ENCODE measurements around the gene MAPKAP1.

MAPKAP1 gene

GRCh38 chr9:125407432-125407973, 299.5 kb downstream of the MAPKAP1 start:
- peak overlapping the region; percentile 39; the same call in 1 of the 2 replicates for H3K9ac ChIP-seq (ENCODE audit: low read length)
- H4K20me1 ChIP-seq (ENCODE audit: low read depth, low read length) = no peaks in the 10 kb centered on the region
- no peaks in the 10 kb centered on the region for H3K36me3 ChIP-seq (ENCODE audit: low read length)
- no peaks in the 10 kb centered on the region for H3K79me2 ChIP-seq (ENCODE audit: insufficient read depth, low read length)
- H3K27me3 ChIP-seq (ENCODE audit: low read length) = no peaks in the 10 kb centered on the region
- H3F3A ChIP-seq (ENCODE audit: insufficient read depth) = no peaks in the 10 kb centered on the region
- H3K9me2 ChIP-seq (replicated peaks; ENCODE audit: insufficient read depth, low read length) = no peaks in the 10 kb centered on the region
- no peaks in the 10 kb centered on the region for H3K9me3 ChIP-seq (ENCODE audit: insufficient read depth, low read length)
- no peak overlapping the region for H3K27ac ChIP-seq (ENCODE audit: low read depth, low read length)
- no peak for TF ChIP-seq EZH2phosphoT487 (conservative IDR thresholded peaks at IDR 0.05; ENCODE audit: low read length)
- no peak for TF ChIP-seq CTCF (IDR thresholded peaks at IDR 0.05; ENCODE audit: insufficient read depth, low read length, poor library complexity, severe bottlenecking)
- H2AFZ ChIP-seq (ENCODE audit: low read depth, low read length, severe bottlenecking) = peak overlapping the region; percentile 80
- H3K4me2 ChIP-seq (ENCODE audit: low read depth, low read length, poor library complexity, severe bottlenecking) = peak overlapping the region; percentile 61
- peak overlapping the region; percentile 56 for H3K4me3 ChIP-seq (ENCODE audit: insufficient read depth, low read length, poor library complexity, severe bottlenecking)

GRCh38 chr9:125406810-125407087, 300.3 kb downstream of the MAPKAP1 start:
- Histone ChIP-seq H3K27me3 (ENCODE audit: low read length) (no peaks in the 10 kb centered on the region), H3K36me3 (ENCODE audit: low read length) (no peaks in the 10 kb centered on the region), H3K9me2 (replicated peaks; ENCODE audit: insufficient read depth, low read length) (no peaks in the 10 kb centered on the region), H3F3A (ENCODE audit: insufficient read depth) (no peaks in the 10 kb centered on the region), H4K20me1 (ENCODE audit: low read depth, low read length) (no peaks in the 10 kb centered on the region), H3K4me3 (ENCODE audit: insufficient read depth, low read length, poor library complexity, severe bottlenecking) (no peak overlapping the region), H3K9ac (ENCODE audit: low read length) (no peak overlapping the region), H3K4me2 (ENCODE audit: low read depth, low read length, poor library complexity, severe bottlenecking) (no peak overlapping the region), H3K9me3 (ENCODE audit: insufficient read depth, low read length) (no peaks in the 10 kb centered on the region), H3K27ac (ENCODE audit: low read depth, low read length) (no peak overlapping the region), H3K79me2 (ENCODE audit: insufficient read depth, low read length) (no peaks in the 10 kb centered on the region), H2AFZ (ENCODE audit: low read depth, low read length, severe bottlenecking) (no peak overlapping the region)
- TF ChIP-seq CTCF (IDR thresholded peaks at IDR 0.05; ENCODE audit: insufficient read depth, low read length, poor library complexity, severe bottlenecking) (no peak), EZH2phosphoT487 (conservative IDR thresholded peaks at IDR 0.05; ENCODE audit: low read length) (no peak)

GRCh38 chr9:125405938-125406809, 300.8 kb downstream of the MAPKAP1 start:
- Histone ChIP-seq H3F3A (ENCODE audit: insufficient read depth) (no peaks in the 10 kb centered on the region), H4K20me1 (ENCODE audit: low read depth, low read length) (no peaks in the 10 kb centered on the region), H3K9ac (ENCODE audit: low read length) (no peak overlapping the region), H3K27me3 (ENCODE audit: low read length) (no peaks in the 10 kb centered on the region), H2AFZ (ENCODE audit: low read depth, low read length, severe bottlenecking) (no peak overlapping the region), H3K79me2 (ENCODE audit: insufficient read depth, low read length) (no peaks in the 10 kb centered on the region), H3K36me3 (ENCODE audit: low read length) (no peaks in the 10 kb centered on the region), H3K9me3 (ENCODE audit: insufficient read depth, low read length) (no peaks in the 10 kb centered on the region), H3K4me2 (ENCODE audit: low read depth, low read length, poor library complexity, severe bottlenecking) (no peak overlapping the region), H3K9me2 (replicated peaks; ENCODE audit: insufficient read depth, low read length) (no peaks in the 10 kb centered on the region), H3K27ac (ENCODE audit: low read depth, low read length) (no peak overlapping the region), H3K4me3 (ENCODE audit: insufficient read depth, low read length, poor library complexity, severe bottlenecking) (no peak overlapping the region)
- TF ChIP-seq EZH2phosphoT487 (conservative IDR thresholded peaks at IDR 0.05; ENCODE audit: low read length) (no peak), CTCF (IDR thresholded peaks at IDR 0.05; ENCODE audit: insufficient read depth, low read length, poor library complexity, severe bottlenecking) (no peak)
